Measurements from ENCODE around the gene ADGRF1.

DNA sequence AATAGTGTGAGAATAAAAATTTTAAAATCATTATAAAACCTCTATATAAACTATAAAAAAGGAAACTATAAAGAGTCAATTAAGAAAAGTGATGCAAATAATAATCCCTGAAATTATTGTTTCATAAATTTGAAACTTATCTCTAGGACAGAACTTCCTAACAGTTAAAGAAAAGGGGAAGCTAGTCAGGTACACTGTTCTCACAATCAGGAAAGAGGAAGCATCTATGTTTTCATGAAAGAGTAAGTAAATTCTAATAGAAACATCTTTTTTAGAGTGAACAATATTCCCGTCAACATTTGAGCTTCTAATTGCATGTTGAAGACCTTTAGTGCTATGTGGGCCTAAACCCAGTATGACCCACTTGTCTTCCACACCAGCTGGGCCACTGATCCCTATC, 1.2 kb upstream of the ADGRF1 start:
- TF ChIP-seq, protein P1, sequence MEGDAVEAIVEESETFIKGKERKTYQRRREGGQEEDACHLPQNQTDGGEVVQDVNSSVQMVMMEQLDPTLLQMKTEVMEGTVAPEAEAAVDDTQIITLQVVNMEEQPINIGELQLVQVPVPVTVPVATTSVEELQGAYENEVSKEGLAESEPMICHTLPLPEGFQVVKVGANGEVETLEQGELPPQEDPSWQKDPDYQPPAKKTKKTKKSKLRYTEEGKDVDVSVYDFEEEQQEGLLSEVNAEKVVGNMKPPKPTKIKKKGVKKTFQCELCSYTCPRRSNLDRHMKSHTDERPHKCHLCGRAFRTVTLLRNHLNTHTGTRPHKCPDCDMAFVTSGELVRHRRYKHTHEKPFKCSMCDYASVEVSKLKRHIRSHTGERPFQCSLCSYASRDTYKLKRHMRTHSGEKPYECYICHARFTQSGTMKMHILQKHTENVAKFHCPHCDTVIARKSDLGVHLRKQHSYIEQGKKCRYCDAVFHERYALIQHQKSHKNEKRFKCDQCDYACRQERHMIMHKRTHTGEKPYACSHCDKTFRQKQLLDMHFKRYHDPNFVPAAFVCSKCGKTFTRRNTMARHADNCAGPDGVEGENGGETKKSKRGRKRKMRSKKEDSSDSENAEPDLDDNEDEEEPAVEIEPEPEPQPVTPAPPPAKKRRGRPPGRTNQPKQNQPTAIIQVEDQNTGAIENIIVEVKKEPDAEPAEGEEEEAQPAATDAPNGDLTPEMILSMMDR (IDR thresholded peaks at IDR 0.05; ENCODE audit: low read depth, low read length): no peak
- no peak for TF ChIP-seq POLR2A (IDR thresholded peaks at IDR 0.05; ENCODE audit: extremely low read depth, insufficient read length)

All from NB4 (cell line).